ENCODE data around the gene DNAJC8.

Gene DNAJC8

DNA sequence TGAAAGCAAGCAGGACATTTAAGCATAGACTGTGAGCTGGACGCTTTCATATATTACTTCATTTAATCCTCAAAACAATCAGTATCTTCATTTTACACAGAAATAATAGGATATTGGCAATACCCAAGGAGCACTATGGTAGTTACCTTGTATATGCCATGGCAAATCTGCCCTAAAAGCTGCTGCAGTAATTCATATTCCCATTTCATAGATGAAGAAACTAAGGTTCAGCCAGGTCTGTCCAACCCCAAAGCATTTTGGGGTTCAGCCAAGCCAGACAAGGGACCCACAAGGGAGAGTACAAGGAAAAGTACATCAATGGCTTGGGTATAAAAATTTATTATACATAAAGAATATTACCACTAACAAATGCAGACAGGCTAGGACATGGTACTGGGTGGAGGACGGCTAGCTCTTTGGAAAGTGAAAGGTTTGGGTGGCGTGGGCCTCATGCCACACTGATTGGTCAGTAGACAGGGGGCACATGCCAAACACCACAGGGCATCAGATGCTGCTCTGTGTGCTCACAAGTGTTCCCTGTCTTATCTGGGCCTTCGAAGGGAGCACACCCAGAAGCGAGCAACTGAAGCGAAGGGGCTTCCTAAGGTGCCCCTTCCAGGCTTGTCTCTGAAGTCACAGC lies 32.5 kb downstream of the DNAJC8 start:
- ChIA-PET CTCF (interaction anchor here (1.6 kb wide), 2 partner anchors 8 to 109 kb away, joined by 3 to 5 read pairs; no protein-coding TSS in a partner anchor), POLR2A (interaction anchor here (0.6 kb wide), 1 partner anchor 28 kb away, joined by 3 read pairs; no protein-coding TSS in a partner anchor)
- DNase-seq (ENCODE audit: low read depth, low spot score) = no peak
- TF ChIP-seq, protein P1, sequence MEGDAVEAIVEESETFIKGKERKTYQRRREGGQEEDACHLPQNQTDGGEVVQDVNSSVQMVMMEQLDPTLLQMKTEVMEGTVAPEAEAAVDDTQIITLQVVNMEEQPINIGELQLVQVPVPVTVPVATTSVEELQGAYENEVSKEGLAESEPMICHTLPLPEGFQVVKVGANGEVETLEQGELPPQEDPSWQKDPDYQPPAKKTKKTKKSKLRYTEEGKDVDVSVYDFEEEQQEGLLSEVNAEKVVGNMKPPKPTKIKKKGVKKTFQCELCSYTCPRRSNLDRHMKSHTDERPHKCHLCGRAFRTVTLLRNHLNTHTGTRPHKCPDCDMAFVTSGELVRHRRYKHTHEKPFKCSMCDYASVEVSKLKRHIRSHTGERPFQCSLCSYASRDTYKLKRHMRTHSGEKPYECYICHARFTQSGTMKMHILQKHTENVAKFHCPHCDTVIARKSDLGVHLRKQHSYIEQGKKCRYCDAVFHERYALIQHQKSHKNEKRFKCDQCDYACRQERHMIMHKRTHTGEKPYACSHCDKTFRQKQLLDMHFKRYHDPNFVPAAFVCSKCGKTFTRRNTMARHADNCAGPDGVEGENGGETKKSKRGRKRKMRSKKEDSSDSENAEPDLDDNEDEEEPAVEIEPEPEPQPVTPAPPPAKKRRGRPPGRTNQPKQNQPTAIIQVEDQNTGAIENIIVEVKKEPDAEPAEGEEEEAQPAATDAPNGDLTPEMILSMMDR (IDR thresholded peaks at IDR 0.05; ENCODE audit: insufficient read depth, low read length, missing control alignments) = no peak
- no peak overlapping the region for H3K4me3 ChIP-seq (ENCODE audit: low read depth, low read length)

DNA sequence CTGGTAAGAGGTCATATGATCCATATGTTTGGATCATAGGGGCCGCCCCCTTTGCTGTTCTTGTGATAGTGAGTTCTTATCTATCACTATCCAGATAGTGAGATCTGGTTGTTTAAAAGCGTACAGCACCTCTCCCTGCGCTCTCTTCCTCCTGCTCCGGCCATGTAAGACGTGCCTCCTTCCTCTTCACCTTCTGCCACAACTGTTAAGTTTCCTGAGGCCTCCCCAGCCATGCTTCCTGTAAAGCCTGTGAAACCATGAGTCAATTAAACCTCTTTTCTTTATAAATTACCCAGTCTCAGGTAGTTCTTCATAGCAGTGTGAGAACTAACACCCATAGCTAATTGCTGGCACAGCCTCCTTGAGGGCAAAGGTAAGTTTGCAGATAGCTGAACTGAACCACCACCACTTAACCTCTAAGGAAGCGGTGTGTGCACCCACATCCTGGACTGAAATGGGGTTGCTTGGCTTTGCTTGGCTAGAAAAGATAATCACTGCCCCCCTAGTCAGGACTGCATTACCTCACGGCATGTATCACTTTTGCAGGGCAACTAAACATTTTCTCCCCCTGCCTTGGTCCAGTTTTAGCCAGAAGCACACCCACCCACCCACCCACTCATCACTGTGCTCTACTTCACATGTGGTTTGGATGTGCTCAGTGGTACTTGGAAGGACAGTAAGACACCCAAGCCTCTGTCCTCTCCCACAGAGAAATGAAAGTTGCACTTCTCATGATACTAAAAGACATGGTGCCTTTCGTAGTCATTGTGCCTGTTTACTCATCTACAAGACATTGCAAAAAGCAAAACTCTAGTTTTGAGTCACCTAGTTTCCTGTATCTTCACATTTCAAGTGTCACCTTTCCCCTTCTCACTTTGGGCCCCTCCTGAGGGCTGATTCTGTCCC lies 33.2 kb downstream of the DNAJC8 start:
- H3K4me3 ChIP-seq (ENCODE audit: low read depth, low read length) = no peak overlapping the region
- DNase-seq (ENCODE audit: low read depth, low spot score) = no peak
- ChIA-PET CTCF (interaction anchor here (1.6 kb wide), 2 partner anchors 9 to 108 kb away, joined by 3 to 5 read pairs; no protein-coding TSS in a partner anchor), POLR2A (interaction anchor here (0.6 kb wide), 1 partner anchor 29 kb away, joined by 3 read pairs; no protein-coding TSS in a partner anchor)
- TF ChIP-seq, protein P1 (IDR thresholded peaks at IDR 0.05; ENCODE audit: insufficient read depth, low read length, missing control alignments) = no peak

DNA sequence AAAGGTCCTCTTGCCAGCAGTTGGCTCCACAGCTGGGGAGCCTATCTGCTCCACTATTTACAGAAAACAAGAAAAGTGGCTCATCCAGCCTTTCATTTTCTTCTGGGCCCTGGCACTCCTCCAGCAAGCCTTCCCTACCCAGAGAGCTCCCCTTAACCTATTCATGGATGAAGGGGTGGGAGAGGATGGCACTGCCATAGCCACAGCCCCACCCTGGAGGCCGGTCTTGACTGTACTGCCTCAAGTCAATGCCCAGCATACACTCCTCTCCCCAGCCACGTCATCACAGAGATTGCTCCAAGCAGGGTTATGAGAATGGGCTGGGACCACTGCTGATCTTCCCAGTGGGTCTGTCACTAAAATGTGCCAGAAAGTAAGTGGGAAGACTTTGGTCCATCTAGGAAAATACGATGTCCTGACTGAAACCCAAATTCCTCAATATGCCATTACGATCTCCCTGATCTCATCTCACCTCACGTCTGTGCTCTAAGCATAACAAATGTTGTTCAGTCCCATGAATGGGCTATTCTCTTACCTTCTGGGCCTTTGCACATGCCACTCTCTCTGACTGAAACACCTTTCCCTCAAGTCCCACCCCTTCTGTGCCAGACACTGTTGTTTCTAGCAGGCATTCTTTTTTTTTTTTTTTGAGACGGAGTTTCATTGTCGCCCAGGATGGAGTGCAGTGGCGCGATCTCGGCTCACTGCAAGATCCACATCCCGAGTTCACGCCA lies 35.0 kb downstream of the DNAJC8 start:
- POLR2A ChIA-PET = no interaction called here
- CTCF ChIA-PET = interaction anchor here (2.2 to 4.0 kb wide), 3 partner anchors 11 to 108 kb away, joined by 8 to 16 read pairs (median 9); no protein-coding TSS in a partner anchor
- no peak overlapping the region for H3K4me3 ChIP-seq (ENCODE audit: low read depth, low read length)
- no peak for DNase-seq (ENCODE audit: low read depth, low spot score)
- TF ChIP-seq, protein P1 (IDR thresholded peaks at IDR 0.05; ENCODE audit: insufficient read depth, low read length, missing control alignments) = no peak

DNA sequence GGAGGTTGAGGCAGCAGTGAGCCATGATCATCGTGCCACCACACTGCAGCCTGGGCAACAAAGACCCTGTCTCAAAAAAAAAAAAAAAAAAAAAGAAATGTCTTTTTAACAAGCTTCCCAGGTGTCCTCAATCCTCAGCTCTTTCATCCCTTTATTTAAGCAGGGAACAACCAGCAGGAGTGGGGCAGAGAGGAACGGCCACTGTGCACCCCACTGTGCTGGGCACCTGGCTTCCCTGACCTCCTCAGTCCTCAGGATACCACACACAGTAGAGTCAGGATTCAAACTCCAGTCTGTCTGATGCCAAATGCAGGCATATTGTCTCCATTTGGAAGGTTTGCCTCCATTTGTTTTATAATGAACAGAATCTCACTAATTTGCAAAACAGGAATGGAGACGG lies 36.5 kb downstream of the DNAJC8 start:
- POLR2A ChIA-PET = no interaction called here
- CTCF ChIA-PET = interaction anchor here (1.7 to 4.0 kb wide), 4 partner anchors 12 to 108 kb away, joined by 5 to 16 read pairs (median 8); partner anchors contain the start of gene EYA3

DNA sequence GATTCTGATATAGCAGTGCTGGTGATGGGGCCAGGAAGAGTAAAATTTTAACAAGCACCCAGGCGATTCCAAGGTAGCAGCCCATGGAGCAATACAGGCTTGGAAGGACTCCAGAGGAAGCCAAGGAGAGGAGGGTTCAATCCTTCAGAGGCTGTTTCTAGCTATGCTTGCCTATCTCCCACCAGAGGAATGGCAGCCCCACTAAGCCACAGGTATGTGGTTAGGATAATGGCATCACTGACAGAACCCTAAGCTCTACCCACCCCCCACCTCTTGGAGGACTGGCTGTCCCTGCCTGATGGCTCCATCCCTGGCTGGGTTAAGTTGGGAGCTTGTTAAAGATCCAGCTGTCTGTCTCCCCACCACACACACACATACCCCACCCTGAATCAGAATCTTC lies 37.0 kb downstream of the DNAJC8 start:
- ChIA-PET POLR2A (interaction anchor here (0.6 kb wide), 1 partner anchor 205 kb away, joined by 3 read pairs; no protein-coding TSS in a partner anchor), CTCF (interaction anchor here (1.7 to 4.0 kb wide), 5 partner anchors 8 to 108 kb away, joined by 5 to 16 read pairs (median 8); partner anchors contain the start of gene EYA3)
- TF ChIP-seq, protein P1 (IDR thresholded peaks at IDR 0.05; ENCODE audit: insufficient read depth, low read length, missing control alignments) = no peak

More for the DNA sequence above, 36.5 kb downstream of the DNAJC8 start:
- no peak overlapping the region for H3K4me3 ChIP-seq (ENCODE audit: low read depth, low read length)
- TF ChIP-seq, protein P1 (IDR thresholded peaks at IDR 0.05; ENCODE audit: insufficient read depth, low read length, missing control alignments) = no peak
- no peak for DNase-seq (ENCODE audit: low read depth, low spot score)

More for the DNA sequence above, 37.0 kb downstream of the DNAJC8 start:
- DNase-seq (ENCODE audit: low read depth, low spot score) = no peak
- H3K4me3 ChIP-seq (ENCODE audit: low read depth, low read length) = no peak overlapping the region

All from AG04449 (cell line).